Lower leg skin (tissue), 3 donors: ENCODE data around the gene EIF2AK2.

ENCODE experiments used
- CTCF ChIP-seq, 3 donors: fragments of 450-650 bp; IDR thresholded peaks; one replicate each; pipeline ENCODE4 v1.5.1; 2016; ENCODE audit warnings: antibody characterized with exemption in 3 of 3, mild to moderate bottlenecking in 3 of 3, moderate library complexity in 2 of 3
- POLR2A ChIP-seq, 2 donors: fragments of 450-650 bp; IDR thresholded peaks; one replicate each; pipeline ENCODE4 v1.6.1; 2016 to 2017; ENCODE audit warnings: antibody characterized with exemption in 2 of 2, mild to moderate bottlenecking in 1 of 2, moderate library complexity in 1 of 2

GRCh38 chr2:37188570-37188969 is 31.8 kb upstream of the EIF2AK2 start, which contains the start of gene SULT6B1:
- no peak for TF ChIP-seq CTCF (IDR thresholded peaks at IDR 0.05)
- no peak for TF ChIP-seq POLR2A (IDR thresholded peaks at IDR 0.05)
